Measurements from ENCODE around the gene CNGA2.

Gene CNGA2

DNA sequence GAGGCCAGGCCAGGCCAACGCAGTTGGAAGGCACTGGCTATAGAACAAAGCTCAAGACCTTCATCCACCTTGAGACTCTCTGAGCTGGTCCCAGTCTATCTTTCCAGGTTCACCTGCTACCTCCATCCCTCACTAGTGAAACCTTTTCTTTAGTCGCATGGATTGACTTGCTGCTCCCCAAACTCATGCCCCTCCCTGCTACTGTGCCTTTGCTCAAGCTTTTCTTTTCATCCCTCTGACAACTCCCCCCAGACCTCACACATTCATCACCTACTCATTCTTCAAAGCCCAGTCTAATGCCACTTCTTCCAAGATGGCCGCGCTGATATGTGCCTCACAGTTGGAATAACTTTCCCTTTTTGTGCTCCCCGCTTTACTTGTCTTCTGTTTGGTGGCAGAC lies 58.0 kb downstream of the CNGA2 start:
- in situ Hi-C loops (cut with MboI; ENCODE audit: low sequenced_read_pairs), result no loop called here

DNA sequence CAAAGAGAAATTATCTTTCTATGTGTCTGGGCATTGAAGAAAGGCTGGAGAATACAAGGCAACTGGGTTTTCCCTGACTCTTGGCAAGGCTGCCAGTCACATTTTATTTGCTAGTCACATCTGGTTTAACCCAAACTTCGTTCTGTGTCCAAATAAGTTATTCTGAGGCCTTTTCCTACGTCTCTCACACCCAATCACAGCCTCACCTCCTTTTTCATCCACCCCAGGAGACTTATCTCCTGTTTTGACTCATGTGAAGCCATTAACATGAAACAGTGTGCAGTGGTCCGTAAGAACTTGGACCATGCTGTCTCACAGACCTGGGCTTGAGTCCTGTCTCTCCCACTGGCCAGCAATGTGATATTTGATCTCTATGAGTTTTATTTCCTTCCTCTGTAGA lies 59.3 kb downstream of the CNGA2 start:
- in situ Hi-C loops (cut with MboI; ENCODE audit: low sequenced_read_pairs), result no loop called here
